GM12892 (cell line): ENCODE measurements around the gene MS4A5.

ENCODE experiments used
- POLR2A ChIP-seq: IDR thresholded peaks from 2 replicates; pipeline ENCODE4 v1.6.1; 2011; ENCODE audit warnings: low read depth, low read length, control low read depth
- POLR2AphosphoS5 ChIP-seq: IDR thresholded peaks from 2 replicates; pipeline ENCODE4 v1.6.1; 2011; ENCODE audit warnings: low read depth, low read length, control low read depth

DNA sequence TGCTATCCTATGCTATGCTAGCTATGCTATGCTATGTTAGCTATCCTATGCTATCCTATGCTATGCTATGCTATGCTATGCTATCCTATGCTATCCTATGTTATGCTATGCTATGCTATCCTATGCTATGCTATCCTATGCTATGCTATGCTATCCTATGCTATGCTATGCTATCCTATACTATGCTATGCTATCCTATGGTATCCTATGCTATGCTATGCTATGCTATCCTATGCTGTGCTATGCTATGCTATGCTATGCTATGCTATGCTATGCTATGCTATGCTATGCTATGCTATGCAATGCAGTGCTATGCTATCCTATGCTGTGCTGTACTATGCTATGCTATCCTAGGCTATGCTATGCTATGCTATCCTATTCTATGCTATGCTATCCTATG is 17.7 kb downstream of the MS4A5 start:
- TF ChIP-seq POLR2A = no peak
- no peak for TF ChIP-seq POLR2AphosphoS5
